GM19023 (cell line): Measurements from ENCODE around the gene FLNA.
"Not testable (repeated sequence)": the region's sequence is repeated elsewhere in the genome, so short reads cannot be mapped to it uniquely, and the experiment has no call there.

Experiments
- ATAC-seq: cut with Tn5 transposase; IDR thresholded peaks from one replicate; pipeline ENCODE4 v1.9.1; 2021; ENCODE audit warnings: mild to moderate bottlenecking, moderate library complexity; ENCODE audit not compliant: unreplicated experiment

FLNA gene

GRCh38 chrX:154309041-154309775 is 65.2 kb downstream of the FLNA start:
- ATAC-seq = no peak

GRCh38 chrX:154308108-154308946 is 66.1 kb downstream of the FLNA start:
- no peak for ATAC-seq

- ATAC-seq = no peak
These were observed 67.2 kb downstream of the FLNA start for GRCh38 chrX:154307202-154307601.

- no peak for ATAC-seq
These were observed 68.8 kb downstream of the FLNA start for GRCh38 chrX:154305541-154306205.

- ATAC-seq = no peak
These were observed 69.6 kb downstream of the FLNA start for GRCh38 chrX:154304846-154305245.

GRCh38 chrX:154303476-154303875 is 71.0 kb downstream of the FLNA start:
- no peak for ATAC-seq

GRCh38 chrX:154302998-154303397 is 71.4 kb downstream of the FLNA start:
- ATAC-seq = not testable (repeated sequence)

GRCh38 chrX:154300816-154301215 is 73.6 kb downstream of the FLNA start:
- no peak for ATAC-seq
